Activated T-cell treated with anti-CD3 and anti-CD28 coated beads, Interleukin-2, amount 50 U/mL, for 48 hours (primary cell): ENCODE measurements around the gene TGM5.

ENCODE experiments used
- DNase-seq, 2 experiments: peaks; one replicate each; pipeline ENCODE4 v3.0.0-alpha.2; 2020

Gene TGM5

DNA sequence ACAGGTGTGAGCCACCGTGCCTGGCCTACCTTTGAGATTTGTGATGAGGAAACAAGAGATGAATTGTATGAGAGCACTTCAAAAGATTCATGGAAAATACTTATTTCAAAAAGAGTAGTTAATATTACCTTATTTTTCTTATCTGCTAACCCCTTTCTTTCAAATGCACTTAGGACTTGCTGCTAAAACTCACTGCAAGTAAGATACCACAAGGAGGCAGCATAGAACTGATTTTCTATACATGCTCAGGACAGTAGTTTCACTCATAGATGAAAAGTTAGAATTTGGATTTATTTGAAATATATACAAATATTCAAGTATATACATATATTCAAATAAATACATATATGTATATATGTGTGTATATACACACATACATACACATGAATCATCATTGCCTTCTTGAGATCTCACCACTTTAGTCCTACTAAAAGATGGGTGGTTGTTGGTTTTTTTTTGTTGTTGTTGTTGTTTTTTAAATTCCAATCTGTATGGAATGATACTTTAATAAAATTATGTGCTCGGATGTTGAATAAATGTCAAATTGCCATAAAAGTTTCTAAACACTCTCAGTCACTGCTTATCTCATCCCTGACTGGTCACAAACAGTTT lies 79.1 kb downstream of the TGM5 start:
- no peak for DNase-seq

- peak; percentile 56 to 57 for DNase-seq
Measured at GRCh38 chr15:43186003-43186353, 80.8 kb downstream of the TGM5 start.

GRCh38 chr15:43185157-43186002 lies 81.3 kb downstream of the TGM5 start, which contains the start of gene CCNDBP1:
Gene CCNDBP1, plus strand, starts transcription at chr15:43185403. Its CDS starts 96 bp downstream, at chr15:43185499.
- peak; percentile 94 to 96 for DNase-seq

DNA sequence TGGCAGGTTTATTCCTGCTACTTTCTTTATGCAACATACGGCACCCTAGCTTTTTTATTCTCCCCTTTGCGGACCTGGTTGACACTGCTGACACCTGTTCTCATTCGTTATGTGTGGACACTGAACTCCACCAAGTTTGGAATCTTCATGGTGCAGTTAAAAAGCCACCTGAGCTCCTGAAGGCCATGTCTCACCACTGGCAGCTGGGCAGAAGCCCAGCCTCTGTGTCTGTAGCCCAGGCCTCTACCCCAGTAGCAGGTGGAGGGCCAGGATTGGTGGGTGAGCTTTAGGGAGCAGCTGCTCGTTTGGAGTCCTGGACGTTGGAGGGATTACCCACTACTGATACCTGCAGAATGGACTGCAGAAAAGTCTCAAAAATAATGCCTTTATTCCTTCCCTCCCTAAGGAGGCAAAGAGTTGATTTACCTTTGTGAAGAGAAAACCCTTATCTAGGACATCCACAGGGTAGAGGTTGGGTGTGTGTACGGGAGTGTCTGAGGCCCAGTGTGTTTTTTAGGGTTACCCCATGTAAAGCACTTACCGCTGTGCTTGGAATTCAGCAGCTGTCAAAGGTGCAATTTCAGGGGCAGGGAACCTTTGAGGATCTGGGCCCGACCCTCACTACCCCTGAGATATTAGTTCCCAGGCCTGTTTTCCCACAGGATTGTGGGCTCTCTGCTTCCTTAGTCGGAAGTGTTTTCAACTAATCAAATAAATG lies 82.2 kb downstream of the TGM5 start:
- no peak for DNase-seq

DNA sequence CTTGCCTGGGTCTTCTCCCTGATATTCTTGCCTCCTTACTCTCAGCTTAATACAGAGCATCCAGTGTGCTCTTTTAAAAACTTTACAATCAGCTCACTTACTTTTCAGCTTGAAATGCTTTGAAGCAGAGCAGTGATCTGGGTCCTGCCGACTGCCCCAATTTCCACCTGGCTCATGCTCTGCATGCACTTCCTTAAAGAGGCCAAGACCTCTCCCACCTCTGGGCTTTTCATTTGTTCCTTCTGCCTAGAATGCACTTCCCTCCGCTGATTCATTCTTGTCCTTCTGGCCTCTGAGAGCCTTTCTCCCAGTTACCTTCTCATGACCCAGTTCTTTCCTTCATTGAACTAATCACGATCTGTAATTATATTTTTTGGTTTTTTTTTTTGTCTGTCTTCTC lies 83.5 kb downstream of the TGM5 start:
- no peak for DNase-seq
